ENCODE data around the gene ANGPTL8. TPM values are rescaled to one million over a fixed set of nuclear protein-coding genes. Genes with fewer than 3 reads are reported as not detected.

ANGPTL8 gene
- total and polyA plus RNA-seq, 2 donors (not counting 3 experiments of a cell fraction or from before 2014, with no cell fraction given), result not detected

DNA sequence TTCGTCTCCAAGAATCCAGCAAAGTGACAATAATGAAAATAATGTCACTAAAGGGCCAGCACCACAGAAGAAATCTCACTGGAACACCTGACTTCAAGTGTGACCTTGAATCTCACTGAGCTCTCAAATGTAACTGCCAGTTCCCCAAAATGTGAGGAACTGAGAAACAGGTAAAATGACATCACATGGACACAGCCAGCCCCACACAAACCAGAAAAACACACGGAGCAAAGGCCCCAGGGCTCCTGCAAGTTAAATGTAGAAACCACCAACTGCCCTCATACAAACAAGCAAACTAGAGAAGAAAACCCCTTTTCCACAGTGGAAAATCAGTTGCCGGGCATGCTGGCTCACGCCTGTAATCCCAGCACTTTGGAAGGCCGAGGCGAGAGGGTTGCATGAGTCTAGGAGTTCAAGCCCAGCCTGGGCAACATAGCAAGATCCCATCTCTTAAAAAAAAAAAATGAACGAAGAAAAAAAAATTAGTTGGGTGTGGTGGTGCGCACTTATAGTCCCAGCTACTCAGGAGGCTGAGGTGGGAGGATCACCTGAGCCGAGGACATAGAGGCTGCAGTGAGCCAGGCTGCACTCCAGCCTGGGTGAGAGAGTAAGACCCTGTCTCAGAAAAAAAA lies 33.4 kb upstream of the ANGPTL8 start:
- TF ChIP-seq EZH2 (IDR thresholded peaks at IDR 0.05; ENCODE audit: borderline replicate concordance, low read depth, low read length, severe bottlenecking), result no peak
- no peak for TF ChIP-seq MYC (IDR thresholded peaks at IDR 0.05; ENCODE audit: low read depth, low read length)
- TF ChIP-seq, protein P1, sequence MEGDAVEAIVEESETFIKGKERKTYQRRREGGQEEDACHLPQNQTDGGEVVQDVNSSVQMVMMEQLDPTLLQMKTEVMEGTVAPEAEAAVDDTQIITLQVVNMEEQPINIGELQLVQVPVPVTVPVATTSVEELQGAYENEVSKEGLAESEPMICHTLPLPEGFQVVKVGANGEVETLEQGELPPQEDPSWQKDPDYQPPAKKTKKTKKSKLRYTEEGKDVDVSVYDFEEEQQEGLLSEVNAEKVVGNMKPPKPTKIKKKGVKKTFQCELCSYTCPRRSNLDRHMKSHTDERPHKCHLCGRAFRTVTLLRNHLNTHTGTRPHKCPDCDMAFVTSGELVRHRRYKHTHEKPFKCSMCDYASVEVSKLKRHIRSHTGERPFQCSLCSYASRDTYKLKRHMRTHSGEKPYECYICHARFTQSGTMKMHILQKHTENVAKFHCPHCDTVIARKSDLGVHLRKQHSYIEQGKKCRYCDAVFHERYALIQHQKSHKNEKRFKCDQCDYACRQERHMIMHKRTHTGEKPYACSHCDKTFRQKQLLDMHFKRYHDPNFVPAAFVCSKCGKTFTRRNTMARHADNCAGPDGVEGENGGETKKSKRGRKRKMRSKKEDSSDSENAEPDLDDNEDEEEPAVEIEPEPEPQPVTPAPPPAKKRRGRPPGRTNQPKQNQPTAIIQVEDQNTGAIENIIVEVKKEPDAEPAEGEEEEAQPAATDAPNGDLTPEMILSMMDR (IDR thresholded peaks at IDR 0.05; ENCODE audit: extremely low read depth in 1 of 2, insufficient read depth in 1 of 2, low read depth in 1 of 2, low read length in 2 of 2), result no peak
- TF ChIP-seq FOS (IDR thresholded peaks at IDR 0.05; ENCODE audit: borderline replicate concordance, insufficient read depth, low read length), result no peak
- no peak for TF ChIP-seq JUN (IDR thresholded peaks at IDR 0.05; ENCODE audit: borderline replicate concordance, insufficient read depth, insufficient read length, low read depth)
- TF ChIP-seq, protein P2, sequence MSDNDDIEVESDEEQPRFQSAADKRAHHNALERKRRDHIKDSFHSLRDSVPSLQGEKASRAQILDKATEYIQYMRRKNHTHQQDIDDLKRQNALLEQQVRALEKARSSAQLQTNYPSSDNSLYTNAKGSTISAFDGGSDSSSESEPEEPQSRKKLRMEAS (IDR thresholded peaks at IDR 0.05; ENCODE audit: insufficient read depth, insufficient read length), result no peak
- TF ChIP-seq GATA2 (IDR thresholded peaks at IDR 0.05; ENCODE audit: insufficient read depth, insufficient read length, low read depth, low read length), result no peak
- H3K4me2 ChIP-seq (ENCODE audit: insufficient read depth, low read length), result no peak overlapping the region
- H4K20me1 ChIP-seq (replicated peaks; ENCODE audit: control insufficient read depth, extremely low read depth, insufficient read depth, low read length), result no peaks in the 10 kb centered on the region
- H3K27me3 ChIP-seq (ENCODE audit: control insufficient read depth in 2 of 2, insufficient read depth in 2 of 2, low read length in 2 of 2), result no peaks in the 10 kb centered on the region
- BruUV-seq (replicated peaks), result no TSS peak
- no peak overlapping the region for H3K4me3 ChIP-seq (replicated peaks in 1 of 3; ENCODE audit: insufficient read depth in 1 of 3, low read depth in 1 of 3, low read length in 3 of 3)
- no peak overlapping the region for H3K9ac ChIP-seq (replicated peaks; ENCODE audit: extremely low read depth, insufficient read depth, low read length)
- CTCF ChIA-PET, result interaction anchor here (0.7 to 7.6 kb wide), 5 partner anchors 37 to 269 kb away, joined by 3 to 116 read pairs (median 3); no protein-coding TSS in a partner anchor
- H3K4me1 ChIP-seq (ENCODE audit: control insufficient read depth, extremely low read depth, insufficient read depth, low read length), result peaks cover 5% of the 10 kb centered on the region
- H3K79me2 ChIP-seq (ENCODE audit: control insufficient read depth, insufficient read depth, low read length), result no peaks in the 10 kb centered on the region
- no peaks in the 10 kb centered on the region for H3K9me3 ChIP-seq (replicated peaks; ENCODE audit: control insufficient read depth, insufficient read depth, low read length)
- H3K9me1 ChIP-seq (replicated peaks; ENCODE audit: control insufficient read depth, extremely low read depth, insufficient read depth, low read length), result no peaks in the 10 kb centered on the region
- DNase-seq (ENCODE audit: low read depth, low spot score) (no peak), FAIRE-seq (no peak)
- no peak overlapping the region for H3K27ac ChIP-seq (ENCODE audit: insufficient read depth, low read depth, low read length)
- POLR2A ChIA-PET, result interaction anchor here (0.7 kb wide), 1 partner anchor 110 kb away, joined by 3 read pairs; no protein-coding TSS in a partner anchor
- intact Hi-C loops (cut with micrococcal nuclease) (no loop called here), dilution Hi-C loops (cut with MboI; ENCODE audit: extremely low pct_ligation_motif_present, low sequenced_read_pairs) (no loop called here)
- no peak overlapping the region for H2AFZ ChIP-seq (ENCODE audit: low read depth, low read length)
- H3K36me3 ChIP-seq (ENCODE audit: control insufficient read depth in 2 of 2, extremely low read depth in 1 of 2, insufficient read depth in 2 of 2, low read length in 2 of 2), result peaks cover 0 to 36% of the 10 kb centered on the region in 2 experiments
